Gastrocnemius medialis (tissue), 4 donors: ENCODE measurements around the gene KRT85. TPM values are rescaled to one million over a fixed set of nuclear protein-coding genes. Genes with fewer than 3 reads are reported as not detected.
"Not testable (repeated sequence)": the region's sequence is repeated elsewhere in the genome, so short reads cannot be mapped to it uniquely, and the experiment has no call there.

Experiments used
- ATAC-seq, 2 donors: fragments of 150-250 bp; one replicate each; pipeline ENCODE4 v1.9.1; 2016
- DNase-seq, 2 donors: peaks; one replicate each; pipeline ENCODE4 v3.0.0-alpha.2; 2019
- H3K27ac ChIP-seq, 4 donors: fragments of 200-600 bp; sonication (generic); 1 replicate in 1 of 4; 2 replicates in 3 of 4; pipeline ENCODE4 v1.5.1; 2016 to 2018; ENCODE audit warnings: mild to moderate bottlenecking in 2 of 4, moderate library complexity in 1 of 4
- H3K27me3 ChIP-seq, 3 donors: fragments of 200-600 bp; sonication (generic) in 2 of 3; 1 replicate in 1 of 3; 2 replicates in 2 of 3; pipeline versions ENCODE4 v1.5.1 to v1.6.0; 2016 to 2019; ENCODE audit warnings: mild to moderate bottlenecking in 1 of 3, moderate library complexity in 1 of 3
- H3K36me3 ChIP-seq, 2 donors: fragments of 200-600 bp; sonication (generic) in 1 of 2; one replicate each; pipeline ENCODE4 v1.5.1; 2017 to 2018
- H3K4me1 ChIP-seq, 2 donors: fragments of 200-600 bp; sonication (generic) in 1 of 2; one replicate each; pipeline ENCODE4 v1.5.1; 2016 to 2017; ENCODE audit warnings: mild to moderate bottlenecking in 2 of 2
- H3K4me3 ChIP-seq, 4 donors: fragments of 200-600 bp; sonication (generic) in 3 of 4; 1 replicate in 1 of 4; 2 replicates in 3 of 4; pipeline ENCODE4 v1.5.1; 2016 to 2019; ENCODE audit warnings: mild to moderate bottlenecking in 2 of 4
- H3K9me3 ChIP-seq, 3 donors: fragments of 200-600 bp; sonication (generic) in 2 of 3; 1 replicate in 1 of 3; 2 replicates in 2 of 3; pipeline ENCODE4 v1.5.1; 2016 to 2019
- POLR2A ChIP-seq, 2 donors: fragments of 450-650 bp; IDR thresholded peaks; one replicate each; pipeline ENCODE4 v1.6.1; 2017; ENCODE audit warnings: antibody characterized with exemption in 2 of 2, mild to moderate bottlenecking in 2 of 2, moderate library complexity in 2 of 2
- in situ Hi-C, 4 donors: fragments of 200-750 bp; cut with MboI; loops; one replicate each; pipeline versions ENCODE4 v1.15.0 to v1.8.0; 2017; ENCODE audit warnings: low sequenced_read_pairs in 4 of 4
- intact Hi-C: fragments of 100-400 bp; cut with DNase I; formaldehyde crosslinking; loops from one replicate; pipeline ENCODE4 v1.15.1; 2023; ENCODE audit warnings: low total_unique reads
- total RNA-seq, 4 donors: library from RNA; depleted of rRNA; stranded (reverse); fragments of >200 nt; gene quantifications; one replicate each; pipeline versions ENCODE4 v1.1.0 to v1.2.3, GENCODE V29; 2016
- TF ChIP-seq, protein P1 (sequence below), 5 experiments: fragments of 450-650 bp in 3 of 5; fragments of 200-600 bp in 2 of 5; sonication (generic) in 2 of 5; IDR thresholded peaks in 4 of 5; conservative IDR thresholded peaks in 1 of 5; 1 replicate in 4 of 5; 2 replicates in 1 of 5; pipeline ENCODE4 v1.5.1; 2016 to 2019; ENCODE audit warnings: antibody characterized with exemption in 5 of 5, mild to moderate bottlenecking in 3 of 5, moderate library complexity in 3 of 5

Gene KRT85
- total RNA-seq, 4 donors from 2014 or later: not detected

DNA sequence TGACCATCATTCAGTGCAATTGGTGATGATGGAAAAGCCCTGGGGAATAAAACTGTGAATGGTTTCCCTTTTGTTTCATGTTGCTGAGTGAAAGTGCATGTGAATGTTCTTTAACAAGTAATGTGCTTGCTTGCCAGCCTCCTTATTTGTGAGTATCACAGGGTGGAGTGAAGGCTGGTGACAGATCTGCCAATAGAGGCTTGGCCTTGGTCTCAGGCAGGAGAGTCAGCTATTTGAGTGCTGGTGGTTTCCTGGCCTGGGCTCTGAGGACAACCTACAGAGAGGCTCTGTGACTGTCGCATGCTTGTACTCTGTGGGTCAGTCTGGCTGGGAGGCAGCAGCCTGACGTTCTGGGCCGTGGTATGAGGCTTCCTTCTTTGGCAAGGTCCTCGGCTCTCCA is 20.7 kb downstream of the KRT85 start:
- H3K27ac ChIP-seq: no peak overlapping the region
- ATAC-seq: no peak
- in situ Hi-C loops: no loop called here
- no peaks in the 10 kb centered on the region for H3K27me3 ChIP-seq
- no peaks in the 10 kb centered on the region for H3K36me3 ChIP-seq
- no peak for TF ChIP-seq POLR2A (IDR thresholded peaks at IDR 0.05)
- TF ChIP-seq, protein P1, sequence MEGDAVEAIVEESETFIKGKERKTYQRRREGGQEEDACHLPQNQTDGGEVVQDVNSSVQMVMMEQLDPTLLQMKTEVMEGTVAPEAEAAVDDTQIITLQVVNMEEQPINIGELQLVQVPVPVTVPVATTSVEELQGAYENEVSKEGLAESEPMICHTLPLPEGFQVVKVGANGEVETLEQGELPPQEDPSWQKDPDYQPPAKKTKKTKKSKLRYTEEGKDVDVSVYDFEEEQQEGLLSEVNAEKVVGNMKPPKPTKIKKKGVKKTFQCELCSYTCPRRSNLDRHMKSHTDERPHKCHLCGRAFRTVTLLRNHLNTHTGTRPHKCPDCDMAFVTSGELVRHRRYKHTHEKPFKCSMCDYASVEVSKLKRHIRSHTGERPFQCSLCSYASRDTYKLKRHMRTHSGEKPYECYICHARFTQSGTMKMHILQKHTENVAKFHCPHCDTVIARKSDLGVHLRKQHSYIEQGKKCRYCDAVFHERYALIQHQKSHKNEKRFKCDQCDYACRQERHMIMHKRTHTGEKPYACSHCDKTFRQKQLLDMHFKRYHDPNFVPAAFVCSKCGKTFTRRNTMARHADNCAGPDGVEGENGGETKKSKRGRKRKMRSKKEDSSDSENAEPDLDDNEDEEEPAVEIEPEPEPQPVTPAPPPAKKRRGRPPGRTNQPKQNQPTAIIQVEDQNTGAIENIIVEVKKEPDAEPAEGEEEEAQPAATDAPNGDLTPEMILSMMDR (IDR thresholded peaks at IDR 0.05 in 4 of 5, conservative IDR thresholded peaks at IDR 0.05 in 1 of 5): no peak
- intact Hi-C loops: no loop called here
- no peaks in the 10 kb centered on the region for H3K4me1 ChIP-seq
- H3K9me3 ChIP-seq: no peaks in the 10 kb centered on the region
- H3K4me3 ChIP-seq: no peak overlapping the region
- DNase-seq: no peak

- in situ Hi-C loops, H3K27me3 ChIP-seq, H3K27ac ChIP-seq, intact Hi-C loops, H3K4me3 ChIP-seq, H3K9me3 ChIP-seq, H3K36me3 ChIP-seq, ATAC-seq, H3K4me1 ChIP-seq: not testable (repeated sequence)
- peak in 1 of 2 donors; percentile 1 for DNase-seq
These were observed 22.2 kb downstream of the KRT85 start for GRCh38 chr12:52345041-52345440.

DNA sequence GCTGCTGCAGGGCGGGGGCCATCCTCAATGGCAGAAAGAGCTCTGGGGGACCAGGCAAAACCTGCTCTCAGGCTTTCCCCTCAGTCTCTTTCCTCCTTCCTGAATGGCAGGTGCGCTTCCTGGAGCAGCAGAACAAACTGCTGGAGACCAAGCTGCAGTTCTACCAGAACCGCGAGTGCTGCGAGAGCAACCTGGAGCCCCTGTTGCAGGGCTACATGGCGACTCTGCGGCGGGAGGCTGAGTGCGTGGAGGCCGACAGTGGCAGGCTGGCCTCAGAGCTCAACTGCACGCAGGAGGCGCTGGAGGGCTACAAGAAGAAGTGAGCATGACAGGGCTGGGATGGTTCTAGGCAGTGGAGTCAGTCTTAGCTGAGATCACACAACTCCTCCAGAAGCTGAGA is 23.2 kb downstream of the KRT85 start:
- no peaks in the 10 kb centered on the region for H3K9me3 ChIP-seq
- ATAC-seq: no peak
- in situ Hi-C loops (no loop called here), intact Hi-C loops (no loop called here)
- no peaks in the 10 kb centered on the region for H3K36me3 ChIP-seq
- H3K4me1 ChIP-seq: no peaks in the 10 kb centered on the region
- no peak overlapping the region for H3K4me3 ChIP-seq
- TF ChIP-seq, protein P1 (IDR thresholded peaks at IDR 0.05 in 4 of 5, conservative IDR thresholded peaks at IDR 0.05 in 1 of 5): no peak
- TF ChIP-seq POLR2A (IDR thresholded peaks at IDR 0.05): no peak
- H3K27me3 ChIP-seq: no peaks in the 10 kb centered on the region
- no peak for DNase-seq
- no peak overlapping the region for H3K27ac ChIP-seq

GRCh38 chr12:52343550-52343949 is 23.7 kb downstream of the KRT85 start:
- in situ Hi-C loops: no loop called here
- ATAC-seq: no peak

DNA sequence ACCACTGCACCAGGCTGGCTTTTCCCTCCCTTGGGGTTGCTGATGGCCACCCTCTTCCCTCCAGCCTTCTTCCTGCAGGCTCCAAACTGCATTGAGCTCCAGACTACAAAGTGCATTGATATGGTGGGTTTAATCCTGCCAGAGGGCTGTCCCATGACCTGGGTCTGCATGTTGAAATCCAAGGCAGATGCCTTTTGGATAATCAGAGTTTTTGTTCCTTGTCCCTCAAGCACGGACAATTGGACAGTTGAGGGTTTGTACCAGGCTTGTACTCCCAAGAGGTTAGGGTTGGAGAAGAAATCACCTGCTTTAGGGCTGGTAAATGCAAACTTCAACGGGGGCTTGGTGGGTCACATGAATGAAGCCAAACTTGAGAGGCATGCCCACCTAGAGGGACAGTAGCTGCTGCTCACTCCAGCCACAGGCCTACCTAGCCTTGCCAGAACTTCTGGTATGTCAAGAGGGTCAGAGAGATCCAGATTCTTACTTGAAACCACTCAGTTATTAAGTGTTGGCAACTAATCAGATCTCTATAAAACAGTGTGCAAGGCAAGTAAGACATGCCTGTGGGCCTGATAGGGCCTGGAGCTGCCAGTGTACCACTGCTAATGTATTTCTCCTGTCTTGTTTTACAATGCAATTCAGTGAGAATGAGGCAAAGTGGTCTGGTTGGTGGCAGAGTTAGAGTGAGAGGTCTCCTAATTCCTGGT is 24.3 kb downstream of the KRT85 start:
- Histone ChIP-seq H3K27me3 (no peaks in the 10 kb centered on the region), H3K4me1 (no peaks in the 10 kb centered on the region), H3K27ac (no peak overlapping the region), H3K9me3 (no peaks in the 10 kb centered on the region), H3K4me3 (no peak overlapping the region), H3K36me3 (no peaks in the 10 kb centered on the region)
- DNase-seq (no peak), ATAC-seq (no peak)
- intact Hi-C loops (no loop called here), in situ Hi-C loops (no loop called here)
- TF ChIP-seq POLR2A (IDR thresholded peaks at IDR 0.05): no peak
- TF ChIP-seq, protein P1 (IDR thresholded peaks at IDR 0.05 in 4 of 5, conservative IDR thresholded peaks at IDR 0.05 in 1 of 5): no peak

More at GRCh38 chr12:52343550-52343949, 23.7 kb downstream of the KRT85 start:
- TF ChIP-seq POLR2A (IDR thresholded peaks at IDR 0.05): no peak
- TF ChIP-seq, protein P1 (IDR thresholded peaks at IDR 0.05 in 4 of 5, conservative IDR thresholded peaks at IDR 0.05 in 1 of 5): no peak
- DNase-seq: no peak
- no peaks in the 10 kb centered on the region for H3K4me1 ChIP-seq
- no peaks in the 10 kb centered on the region for H3K9me3 ChIP-seq
- H3K27ac ChIP-seq: no peak overlapping the region
- H3K27me3 ChIP-seq: no peaks in the 10 kb centered on the region
- H3K4me3 ChIP-seq: no peak overlapping the region
- no peaks in the 10 kb centered on the region for H3K36me3 ChIP-seq
- intact Hi-C loops: no loop called here
